HG02840 (cell line): ENCODE measurements around the gene RAVER1.

Source experiments
- ATAC-seq: cut with Tn5 transposase; IDR thresholded peaks from one replicate; pipeline ENCODE4 v1.9.1; 2021; ENCODE audit warnings: mild to moderate bottlenecking, moderate library complexity, moderate number of reproducible peaks; ENCODE audit not compliant: unreplicated experiment, low FRiP score

Gene RAVER1

DNA sequence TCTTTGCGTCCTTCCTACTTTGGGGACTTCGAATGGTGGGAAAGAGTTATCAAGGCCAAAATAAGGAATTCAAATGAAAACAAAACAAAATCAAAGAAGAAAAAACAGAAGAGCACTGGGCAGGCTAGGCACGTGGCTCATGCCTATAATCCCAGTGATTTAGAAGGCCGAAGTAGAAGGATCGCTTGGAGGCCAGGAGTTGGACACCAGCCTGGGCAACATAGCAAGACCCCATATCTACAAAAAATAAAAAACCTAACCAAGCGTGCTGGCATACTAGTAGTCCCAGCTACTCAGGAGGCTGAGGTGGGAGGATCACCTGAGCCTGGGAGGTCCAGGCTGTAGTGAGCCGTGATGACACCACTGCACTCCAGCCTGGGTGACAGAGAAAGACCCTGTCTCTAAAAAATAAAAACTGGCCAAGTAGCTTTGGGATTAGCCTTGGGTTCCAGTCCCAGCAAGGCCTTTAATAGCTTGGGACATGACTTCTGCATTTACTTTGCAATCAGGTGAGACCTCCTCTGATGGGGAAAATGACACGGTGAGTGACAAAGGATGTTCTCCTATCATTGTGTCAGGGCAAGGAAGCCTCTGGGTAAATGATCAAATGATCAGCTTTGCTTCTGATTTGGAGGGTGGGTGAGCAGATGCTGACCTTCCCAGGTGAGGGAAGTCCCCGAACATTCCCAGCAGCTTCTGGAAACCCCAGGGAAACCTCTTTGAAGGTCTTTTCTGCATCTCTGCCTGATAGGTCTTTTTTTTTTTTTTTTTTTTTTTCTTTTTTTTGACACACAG lies 55.3 kb downstream of the RAVER1 start:
- no peak for ATAC-seq

DNA sequence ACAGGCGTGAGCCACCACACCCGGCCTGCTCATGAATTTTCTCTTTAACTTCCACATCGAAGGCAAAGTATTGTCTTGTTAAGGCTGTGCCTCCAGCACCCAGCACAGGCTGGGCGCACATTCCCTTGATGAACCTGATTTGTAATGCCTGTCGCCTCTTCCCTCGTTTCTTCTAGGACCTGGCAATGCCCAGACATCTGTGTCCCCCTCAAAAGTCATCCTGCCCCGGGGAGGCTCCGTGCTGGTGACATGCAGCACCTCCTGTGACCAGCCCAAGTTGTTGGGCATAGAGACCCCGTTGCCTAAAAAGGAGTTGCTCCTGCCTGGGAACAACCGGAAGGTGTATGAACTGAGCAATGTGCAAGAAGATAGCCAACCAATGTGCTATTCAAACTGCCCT lies 58.7 kb downstream of the RAVER1 start:
- ATAC-seq = no peak

DNA sequence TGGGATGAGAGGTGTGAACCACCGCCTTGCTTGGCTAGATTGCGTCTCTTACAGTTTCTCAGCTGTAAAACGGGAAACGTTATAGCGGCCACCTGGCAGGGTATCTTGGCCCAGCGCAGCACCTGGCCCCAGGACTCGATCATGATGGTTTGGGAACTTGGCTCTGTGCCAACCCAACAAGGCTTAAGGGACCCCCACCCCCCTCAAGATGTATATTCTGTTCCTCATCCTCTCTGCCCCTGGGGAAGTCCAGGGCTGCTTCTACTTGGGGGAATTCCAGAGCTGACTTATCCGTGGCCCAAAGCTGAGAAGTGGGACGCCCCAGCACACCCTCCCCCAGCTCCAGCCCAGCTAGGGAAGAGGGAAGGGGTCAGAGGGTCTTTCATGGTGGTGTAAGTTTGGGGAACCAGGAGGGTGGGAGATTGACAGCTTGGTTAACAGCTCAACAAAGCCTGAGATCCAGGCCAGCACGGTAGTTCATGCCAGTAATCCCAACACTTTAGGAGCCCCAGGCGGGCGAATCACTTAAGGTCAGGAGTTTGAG lies 61.7 kb downstream of the RAVER1 start:
- ATAC-seq = peak; percentile 27

DNA sequence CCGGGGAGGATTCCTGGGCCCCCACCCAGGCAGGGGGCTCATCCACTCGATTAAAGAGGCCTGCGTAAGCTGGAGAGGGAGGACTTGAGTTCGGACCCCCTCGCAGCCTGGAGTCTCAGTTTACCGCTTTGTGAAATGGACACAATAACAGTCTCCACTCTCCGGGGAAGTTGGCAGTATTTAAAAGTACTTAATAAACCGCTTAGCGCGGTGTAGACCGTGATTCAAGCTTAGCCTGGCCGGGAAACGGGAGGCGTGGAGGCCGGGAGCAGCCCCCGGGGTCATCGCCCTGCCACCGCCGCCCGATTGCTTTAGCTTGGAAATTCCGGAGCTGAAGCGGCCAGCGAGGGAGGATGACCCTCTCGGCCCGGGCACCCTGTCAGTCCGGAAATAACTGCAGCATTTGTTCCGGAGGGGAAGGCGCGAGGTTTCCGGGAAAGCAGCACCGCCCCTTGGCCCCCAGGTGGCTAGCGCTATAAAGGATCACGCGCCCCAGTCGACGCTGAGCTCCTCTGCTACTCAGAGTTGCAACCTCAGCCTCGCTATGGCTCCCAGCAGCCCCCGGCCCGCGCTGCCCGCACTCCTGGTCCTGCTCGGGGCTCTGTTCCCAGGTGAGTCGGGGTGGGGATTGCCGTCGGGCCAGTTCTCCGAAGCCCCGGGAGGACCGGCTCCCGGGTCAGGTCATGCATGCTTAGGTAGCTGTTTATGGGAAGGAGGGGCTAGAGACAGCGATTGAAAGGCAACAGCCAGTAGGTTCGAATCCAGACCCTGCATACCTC lies 62.5 kb downstream of the RAVER1 start, which contains the start of gene ICAM1:
TSS of gene ICAM1 (plus strand) at position 505 of the 779 bp plus-strand sequence. CDS start at position 545, 40 bp downstream.
- ATAC-seq = peak; percentile 39

DNA sequence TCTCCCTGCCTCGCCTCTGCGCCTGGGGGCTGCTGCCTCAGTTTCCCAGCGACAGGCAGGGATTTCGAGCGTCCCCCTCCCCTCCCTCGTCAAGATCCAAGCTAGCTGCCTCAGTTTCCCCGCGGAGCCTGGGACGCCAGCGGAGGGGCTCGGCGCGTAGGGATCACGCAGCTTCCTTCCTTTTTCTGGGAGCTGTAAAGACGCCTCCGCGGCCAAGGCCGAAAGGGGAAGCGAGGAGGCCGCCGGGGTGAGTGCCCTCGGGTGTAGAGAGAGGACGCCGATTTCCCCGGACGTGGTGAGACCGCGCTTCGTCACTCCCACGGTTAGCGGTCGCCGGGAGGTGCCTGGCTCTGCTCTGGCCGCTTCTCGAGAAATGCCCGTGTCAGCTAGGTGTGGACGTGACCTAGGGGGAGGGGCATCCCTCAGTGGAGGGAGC lies 63.1 kb downstream of the RAVER1 start:
- no peak for ATAC-seq

DNA sequence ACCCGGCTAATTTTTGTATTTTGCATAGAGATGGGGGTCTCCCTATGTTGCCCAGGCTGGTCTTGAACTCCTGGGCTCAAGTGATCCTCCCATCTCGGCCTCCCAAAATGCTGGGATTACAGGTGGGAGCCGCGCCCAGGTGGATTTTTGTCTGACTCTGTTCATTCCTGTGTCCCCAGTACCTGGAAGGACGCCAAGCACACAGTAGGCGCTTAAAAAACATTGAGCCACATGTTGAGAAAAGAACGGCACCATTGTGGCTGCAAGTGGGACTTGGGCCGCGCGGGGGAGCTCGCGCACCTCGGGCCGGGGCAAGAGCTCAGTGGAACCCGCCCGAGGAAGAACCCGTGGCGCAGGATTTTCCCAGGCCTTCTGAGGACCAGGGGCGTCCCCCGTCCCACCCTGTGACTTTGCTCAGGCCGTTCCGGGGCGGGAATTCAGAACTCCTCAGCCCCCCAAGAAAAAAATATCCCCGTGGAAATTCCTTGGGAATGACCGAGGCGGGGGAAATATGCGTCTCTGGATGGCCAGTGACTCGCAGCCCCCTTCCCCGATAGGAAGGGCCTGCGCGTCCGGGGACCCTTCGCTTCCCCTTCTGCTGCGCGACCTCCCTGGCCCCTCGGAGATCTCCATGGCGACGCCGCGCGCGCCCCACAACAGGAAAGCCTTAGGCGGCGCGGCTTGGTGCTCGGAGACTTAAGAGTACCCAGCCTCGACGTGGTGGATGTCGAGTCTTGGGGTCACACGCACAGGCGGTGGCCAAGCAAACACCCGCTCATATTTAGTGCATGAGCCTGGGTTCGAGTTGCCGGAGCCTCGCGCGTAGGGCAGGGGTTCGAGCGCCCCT lies 63.8 kb downstream of the RAVER1 start:
- no peak for ATAC-seq

DNA sequence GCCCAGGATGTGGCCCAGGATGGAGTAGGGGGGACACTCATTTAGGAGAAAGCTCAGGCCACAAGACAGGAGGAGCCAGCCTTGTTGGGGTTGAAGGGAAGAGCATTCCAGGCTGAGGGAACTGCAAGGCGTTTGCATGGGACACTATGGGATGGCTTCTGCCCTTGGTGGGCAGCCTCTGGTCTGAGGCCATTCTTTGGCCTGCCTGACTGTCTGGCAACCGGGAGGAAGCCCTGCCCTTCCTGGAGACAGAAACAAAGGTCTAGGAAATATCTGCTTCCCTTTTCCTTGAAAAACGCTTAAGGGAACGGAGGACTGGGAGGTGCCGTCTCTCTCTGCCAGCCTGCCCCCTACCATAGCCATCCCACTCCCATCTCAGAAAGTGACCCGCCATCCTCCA lies 65.3 kb downstream of the RAVER1 start:
- no peak for ATAC-seq

DNA sequence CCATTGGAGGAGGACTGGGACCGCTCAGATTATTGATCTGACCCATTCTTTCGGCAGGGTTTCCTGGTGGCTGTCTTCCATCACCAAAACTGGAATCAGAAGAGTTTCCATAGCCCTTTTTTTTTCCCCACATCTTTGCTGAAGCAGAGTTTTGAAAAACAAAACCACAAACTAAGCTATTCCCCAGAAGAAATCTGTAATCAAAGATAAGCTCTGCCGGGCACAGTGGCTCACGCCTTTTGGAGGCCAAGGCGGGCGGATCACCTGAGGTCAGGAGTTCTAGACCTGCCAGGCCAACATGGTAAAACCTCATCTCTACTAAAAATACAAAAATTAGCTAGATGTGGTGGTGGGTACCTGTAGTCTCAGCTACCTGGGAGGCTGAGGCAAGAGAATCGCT lies 66.6 kb downstream of the RAVER1 start:
- ATAC-seq = no peak
